HepG2 (cell line): ENCODE data around the gene SYNGR2. TPM values are rescaled to one million over a fixed set of nuclear protein-coding genes. Genes with fewer than 3 reads are reported as not detected.

Experiments used
- DR1 ChIP-seq: sonication (generic); formaldehyde crosslinking; IDR thresholded peaks from 2 replicates; pipeline ENCODE4 v1.8.0; 2021; ENCODE audit warnings: mild to moderate bottlenecking, missing genetic modification reagents, inconsistent platforms
- HCFC1 ChIP-seq: fragments of 150-350 bp; IDR thresholded peaks from 2 replicates; pipeline ENCODE4 v1.6.1; 2014; ENCODE audit warnings: low read depth, low read length
- HOXA9 ChIP-seq: sonication (generic); formaldehyde crosslinking; IDR thresholded peaks from 2 replicates; pipeline ENCODE4 v1.8.1; 2022; ENCODE audit warnings: missing genetic modification reagents, mild to moderate bottlenecking, moderate library complexity, borderline replicate concordance
- KAT2B ChIP-seq: fragments of 150-350 bp; IDR thresholded peaks from 2 replicates; pipeline ENCODE4 v1.6.1; 2014; ENCODE audit warnings: low read depth, low read length, borderline replicate concordance
- MXD3 ChIP-seq: IDR thresholded peaks from 2 replicates; pipeline ENCODE4 v1.6.1; 2016; ENCODE audit warnings: mild to moderate bottlenecking, missing biosample characterization, missing genetic modification reagents
- MYNN ChIP-seq: sonication (generic); formaldehyde crosslinking; IDR thresholded peaks from 2 replicates; pipeline ENCODE4 v1.4.0; 2020; ENCODE audit warnings: mild to moderate bottlenecking, low read depth, missing genetic modification reagents
- NFYC ChIP-seq: IDR thresholded peaks from 2 replicates; pipeline ENCODE4 v1.6.1; 2016; ENCODE audit warnings: missing genetic modification reagents, missing compliant biosample characterization
- PAX8 ChIP-seq: sonication (generic); formaldehyde crosslinking; IDR thresholded peaks from 2 replicates; pipeline ENCODE4 v1.8.0; 2022; ENCODE audit warnings: mild to moderate bottlenecking, missing genetic modification reagents, borderline replicate concordance
- PPARG ChIP-seq: conservative IDR thresholded peaks from 2 replicates; pipeline ENCODE4 v1.6.1; 2016; ENCODE audit warnings: missing biosample characterization, missing genetic modification reagents
- RXRA ChIP-seq: sonication (generic); formaldehyde crosslinking; IDR thresholded peaks from 2 replicates; pipeline ENCODE4 v1.5.1; 2020; ENCODE audit warnings: missing genetic modification reagents
- SP5 ChIP-seq: IDR thresholded peaks from 2 replicates; pipeline ENCODE4 v1.6.1; 2016; ENCODE audit warnings: low read depth, borderline replicate concordance
- ZBTB33 ChIP-seq: sonication (generic); formaldehyde crosslinking; IDR thresholded peaks from 2 replicates; pipeline ENCODE4 v1.4.0; 2020; ENCODE audit warnings: missing genetic modification reagents
- ZBTB40 ChIP-seq, 2 experiments: fragments of 450-650 bp in 1 of 2; sonication (generic) in 1 of 2; formaldehyde crosslinking in 1 of 2; IDR thresholded peaks; 2 replicates each; pipeline versions ENCODE4 v1.6.1 to v1.8.0; 2016 to 2022; ENCODE audit warnings: antibody characterized with exemption in 1 of 2, mild to moderate bottlenecking in 1 of 2, missing genetic modification reagents in 1 of 2
- ZMYM2 ChIP-seq: sonication (generic); formaldehyde crosslinking; IDR thresholded peaks from 2 replicates; pipeline ENCODE4 v1.8.0; 2022; ENCODE audit warnings: mild to moderate bottlenecking, missing genetic modification reagents
- ZNF24 ChIP-seq: fragments of 450-650 bp; IDR thresholded peaks from 2 replicates; pipeline ENCODE4 v1.6.1; 2017; ENCODE audit warnings: antibody characterized with exemption, mild to moderate bottlenecking
- ZNF331 ChIP-seq: sonication (generic); formaldehyde crosslinking; IDR thresholded peaks from 2 replicates; pipeline ENCODE4 v1.4.0; 2020; ENCODE audit warnings: missing genetic modification reagents
- ZNF703 ChIP-seq: sonication (generic); formaldehyde crosslinking; IDR thresholded peaks from 2 replicates; pipeline ENCODE4 v1.5.1; 2020; ENCODE audit warnings: missing genetic modification reagents, mild to moderate bottlenecking, moderate library complexity, borderline replicate concordance
- ZSCAN29 ChIP-seq: sonication (generic); formaldehyde crosslinking; conservative IDR thresholded peaks from 2 replicates; pipeline ENCODE4 v1.4.0; 2020; ENCODE audit warnings: mild to moderate bottlenecking, missing genetic modification reagents
- polyA plus RNA-seq, 8 experiments: library from polyadenylated mRNA; depleted of rRNA in 3 of 8; stranded (reverse) in 7 of 8; unstranded in 1 of 8; fragments of >200 nt; fragmentation: Illumina TruSeq in 4 of 8; extraction: Trizol in 4 of 8; gene quantifications; 2 replicates each; pipeline versions ENCODE4 v1.2.1 to v1.2.3, GENCODE V29; 2011 to 2016; ENCODE audit warnings: low read depth in 4 of 8, missing spikeins in 1 of 8, mixed read lengths in 1 of 8; ENCODE audit not compliant: insufficient read depth in 1 of 8
- total RNA-seq, 5 experiments: library from RNA; depleted of rRNA; stranded (reverse); fragments of >200 nt; fragmentation: Illumina TruSeq; extraction: Trizol; gene quantifications; 2 replicates each; pipeline ENCODE4 v1.2.3, GENCODE V29; 2016; ENCODE audit warnings: low read depth in 1 of 5

SYNGR2 gene
- total and polyA plus RNA-seq, 2 of the 13 experiments (the other 11 are each of a cell fraction or from before 2014, with no cell fraction given): 46.7 to 170 TPM

- TF ChIP-seq PPARG (CRISPR knock-in tag) (0 out of 2 replicates have a peak, but pooled peaks have one; percentile 24), RXRA (CRISPR knock-in tag) (peak; percentile 67; the same call in 1 of the 2 replicates), ZNF24 (peak; percentile 71; the same call in 1 of the 2 replicates), ZSCAN29 (CRISPR knock-in tag) (no peak), DR1 (CRISPR knock-in tag) (no peak), HOXA9 (0 out of 2 replicates have a peak, but pooled peaks have one; percentile 35), MXD3 (CRISPR knock-in tag) (no peak), ZNF331 (CRISPR knock-in tag) (peak; percentile 40; the same call in 1 of the 2 replicates), NFYC (CRISPR knock-in tag) (no peak), MYNN (CRISPR knock-in tag) (no peak), ZNF703 (CRISPR knock-in tag) (no peak), ZBTB40 (IDR thresholded peaks at IDR 0.05) (no peak), ZBTB40 (CRISPR knock-in tag; IDR thresholded peaks at IDR 0.05) (no peak), KAT2B (no peak), HCFC1 (no peak), ZMYM2 (no peak; the same call in 1 of the 2 replicates), PAX8 (CRISPR knock-in tag) (no peak), ZBTB33 (CRISPR knock-in tag) (peak; percentile 54), SP5 (CRISPR knock-in tag) (peak; percentile 33; the same call in 1 of the 2 replicates)
Observed at GRCh38 chr17:78133971-78134898, 34.1 kb upstream of the SYNGR2 start (continued).
